ELR (cell line): ENCODE measurements around the gene NDUFA7.
"Not testable (repeated sequence)": the region's sequence is repeated elsewhere in the genome, so short reads cannot be mapped to it uniquely, and the experiment has no call there.

Source experiments
- DNase-seq: peaks from one replicate; pipeline ENCODE4 v3.0.0-alpha.2; 2015; ENCODE audit warnings: low read depth

Gene NDUFA7

GRCh38 chr19:8319807-8320520, 1.2 kb downstream of the NDUFA7 start:
- no peak for DNase-seq

DNA sequence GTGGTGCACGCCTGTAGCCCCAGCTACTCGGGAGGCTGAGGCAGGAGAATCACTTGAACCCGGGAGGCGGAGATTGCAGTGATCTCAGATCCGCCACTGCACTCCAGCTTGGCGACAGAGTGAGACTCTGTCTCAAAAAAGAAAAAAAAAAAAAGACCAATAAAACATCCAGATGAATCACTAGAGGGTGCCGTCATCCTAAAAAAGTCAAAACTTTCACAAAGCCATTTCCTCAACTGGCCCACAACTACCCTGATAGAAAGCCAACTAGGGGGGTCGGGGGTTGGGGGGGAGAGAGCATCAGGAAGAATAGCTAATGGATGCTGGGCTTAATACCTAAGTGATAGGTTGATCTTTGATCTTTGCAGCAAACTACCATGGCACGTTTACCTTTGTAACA, 2.3 kb downstream of the NDUFA7 start:
- peak; percentile 28 for DNase-seq

DNA sequence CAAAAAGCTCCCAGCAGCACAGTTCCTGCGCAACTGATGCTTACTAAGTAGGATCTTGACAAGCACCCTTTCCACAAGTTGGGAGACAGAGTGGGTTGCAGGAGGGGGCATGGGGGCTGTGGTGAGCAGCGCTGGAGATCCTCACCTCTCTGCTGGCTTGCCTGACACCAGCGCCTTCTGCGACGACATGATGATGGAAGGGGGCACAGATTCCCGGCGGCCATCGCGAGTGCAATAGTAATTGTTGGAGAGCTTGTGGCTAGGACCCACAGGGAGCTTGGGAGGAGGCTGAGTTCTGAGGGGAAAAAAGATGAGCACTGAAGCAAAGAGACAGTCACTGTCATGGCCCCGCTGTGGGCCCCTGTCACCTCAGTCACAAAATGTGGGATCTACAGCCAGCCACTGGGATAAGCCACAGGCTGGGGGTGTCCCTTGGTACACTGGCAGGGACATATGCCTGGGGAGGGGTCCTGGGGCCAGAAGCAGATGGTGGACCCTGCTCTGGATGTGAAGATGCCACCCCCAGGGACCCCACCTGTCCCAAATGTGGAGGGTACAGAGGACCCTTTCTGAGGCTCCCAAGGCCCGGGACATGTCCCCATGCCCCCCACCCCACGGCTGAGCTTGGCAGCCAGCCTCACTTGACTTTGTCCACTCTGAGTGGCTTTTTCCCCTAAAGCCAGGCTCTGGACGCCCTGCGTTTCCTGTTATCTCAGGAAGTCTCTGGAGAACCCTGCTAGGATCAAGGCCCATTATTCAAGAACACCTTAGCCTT, 4.6 kb downstream of the NDUFA7 start:
- no peak for DNase-seq

DNA sequence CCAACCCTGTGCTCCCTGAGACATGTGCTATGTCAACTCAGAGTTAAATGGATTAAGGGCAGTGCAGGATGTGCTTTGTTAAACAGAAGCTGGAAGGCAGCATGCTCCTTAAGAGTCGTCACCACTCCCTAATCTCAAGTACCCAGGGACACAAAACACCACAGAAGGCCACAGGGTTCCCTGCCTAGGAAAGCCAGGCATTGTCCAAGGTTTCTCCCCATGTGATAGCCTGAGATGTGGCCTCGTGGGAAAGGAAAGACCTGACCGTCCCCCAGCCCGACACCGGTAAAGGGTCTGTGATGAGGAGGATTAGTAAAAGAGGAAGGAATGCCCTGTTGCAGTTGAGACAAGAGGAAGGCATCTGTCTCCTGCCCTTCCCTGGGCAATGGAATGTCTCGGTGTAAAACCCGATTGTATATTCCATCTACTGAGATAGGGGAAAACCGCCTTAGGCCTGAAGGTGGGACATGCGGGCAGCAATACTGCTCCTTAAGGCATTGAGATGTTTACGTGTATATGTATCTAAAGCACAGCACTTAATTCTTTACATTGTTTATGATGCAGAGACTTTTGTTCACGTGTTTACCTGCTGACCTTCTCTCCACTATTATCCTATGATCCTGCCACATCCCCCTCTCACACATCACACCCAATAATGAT, 6.1 kb downstream of the NDUFA7 start:
- not testable (repeated sequence) for DNase-seq

GRCh38 chr19:8311461-8312260, 9.5 kb downstream of the NDUFA7 start:
- DNase-seq: no peak

GRCh38 chr19:8310342-8311055, 10.7 kb downstream of the NDUFA7 start:
- DNase-seq: no peak

GRCh38 chr19:8308891-8309291, 12.3 kb downstream of the NDUFA7 start:
- DNase-seq: no peak

GRCh38 chr19:8307965-8308866, 13.0 kb downstream of the NDUFA7 start, which contains the start of gene CD320:
TSS of gene CD320 (minus strand) at chr19:8308358. CDS start at chr19:8308290, 68 bp downstream.
- DNase-seq: peak; percentile 94

DNA sequence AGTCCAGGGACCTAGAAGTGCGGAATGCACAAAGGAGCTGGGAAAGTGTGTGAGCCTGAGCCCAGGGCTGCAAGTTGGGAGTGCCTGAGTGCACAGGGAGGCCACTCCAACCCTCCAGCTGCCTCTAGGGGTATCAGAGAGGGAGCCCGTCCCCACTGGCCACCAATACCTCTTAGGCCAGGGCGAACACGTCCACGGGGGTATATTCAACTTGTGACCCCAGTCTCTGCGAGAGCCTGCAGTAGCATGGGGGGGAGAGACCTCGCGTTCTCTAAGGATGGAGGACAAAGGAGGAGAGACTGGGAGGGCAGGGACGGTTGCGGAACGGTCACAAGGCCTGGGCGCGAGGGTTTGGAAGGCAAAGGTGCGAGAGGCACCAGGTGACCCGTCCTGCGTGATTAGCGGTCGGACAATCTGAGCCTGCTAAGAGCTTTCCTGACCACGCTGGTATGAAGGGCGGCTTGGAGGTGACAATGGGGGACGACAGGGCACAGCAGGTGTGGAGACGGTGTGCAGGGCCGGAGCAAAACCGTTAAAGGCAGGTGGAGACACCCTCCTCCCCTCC, 13.7 kb downstream of the NDUFA7 start:
- no peak for DNase-seq

- no peak for DNase-seq
These were observed 14.7 kb downstream of the NDUFA7 start for GRCh38 chr19:8306235-8307054.

GRCh38 chr19:8305798-8306197, 15.4 kb downstream of the NDUFA7 start:
- no peak for DNase-seq

GRCh38 chr19:8304841-8305621, 16.1 kb downstream of the NDUFA7 start:
- peak; percentile 33 for DNase-seq

GRCh38 chr19:8302734-8303133, 18.4 kb downstream of the NDUFA7 start:
- no peak for DNase-seq

DNA sequence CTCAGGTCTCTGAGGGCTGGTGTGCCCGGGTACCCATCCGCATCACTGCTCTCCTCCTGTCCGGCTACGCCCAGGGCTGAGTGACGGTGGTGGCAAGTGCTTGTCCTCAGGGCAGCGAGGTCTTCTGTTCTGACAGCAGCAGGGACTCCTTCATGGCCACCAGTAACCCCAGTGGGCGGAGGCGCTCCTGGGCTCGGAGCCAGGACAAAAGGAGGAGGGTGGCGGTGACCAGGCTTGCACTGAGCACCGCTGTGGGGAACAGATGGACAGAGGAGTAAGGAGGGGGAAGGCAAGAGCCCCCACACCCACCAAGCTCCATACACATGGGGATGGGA, 18.9 kb downstream of the NDUFA7 start:
- no peak for DNase-seq

- DNase-seq: not testable (repeated sequence)
These were observed 29.8 kb downstream of the NDUFA7 start for GRCh38 chr19:8291337-8291736.

- DNase-seq: not testable (repeated sequence)
These were observed 44.7 kb downstream of the NDUFA7 start for GRCh38 chr19:8276508-8276907.

- no peak for DNase-seq
These were observed 51.5 kb downstream of the NDUFA7 start for GRCh38 chr19:8269724-8270123.

DNA sequence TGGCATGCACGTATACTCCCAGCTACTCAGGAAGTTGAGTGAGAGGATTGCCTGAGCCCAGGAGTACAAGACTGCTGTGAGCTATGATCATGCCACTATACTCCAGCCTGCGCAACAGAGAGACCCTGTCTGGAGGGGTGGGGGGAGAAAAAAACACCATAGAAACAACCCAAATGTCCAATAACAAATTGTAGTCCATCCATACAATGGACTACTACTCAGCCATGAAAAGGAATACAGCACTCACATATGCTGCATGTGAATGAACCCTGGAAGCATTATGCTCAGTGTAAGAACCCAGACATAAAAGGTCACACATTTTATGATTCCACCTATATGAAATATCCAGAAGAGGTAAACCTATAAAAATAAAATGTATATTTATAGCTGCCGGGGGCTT, 55.3 kb downstream of the NDUFA7 start:
- DNase-seq: no peak
